NK-92 treated with Interleukin-12 subunit alpha and Interleukin-12 subunit beta, amount 100 ng/mL, for 24 hours (cell line): ENCODE data around the gene PITRM1.

Experiments
- DNase-seq: peaks from one replicate; lab custom pipeline; 2025; lab: John Stamatoyannopoulos, UW

The PITRM1 gene

DNA sequence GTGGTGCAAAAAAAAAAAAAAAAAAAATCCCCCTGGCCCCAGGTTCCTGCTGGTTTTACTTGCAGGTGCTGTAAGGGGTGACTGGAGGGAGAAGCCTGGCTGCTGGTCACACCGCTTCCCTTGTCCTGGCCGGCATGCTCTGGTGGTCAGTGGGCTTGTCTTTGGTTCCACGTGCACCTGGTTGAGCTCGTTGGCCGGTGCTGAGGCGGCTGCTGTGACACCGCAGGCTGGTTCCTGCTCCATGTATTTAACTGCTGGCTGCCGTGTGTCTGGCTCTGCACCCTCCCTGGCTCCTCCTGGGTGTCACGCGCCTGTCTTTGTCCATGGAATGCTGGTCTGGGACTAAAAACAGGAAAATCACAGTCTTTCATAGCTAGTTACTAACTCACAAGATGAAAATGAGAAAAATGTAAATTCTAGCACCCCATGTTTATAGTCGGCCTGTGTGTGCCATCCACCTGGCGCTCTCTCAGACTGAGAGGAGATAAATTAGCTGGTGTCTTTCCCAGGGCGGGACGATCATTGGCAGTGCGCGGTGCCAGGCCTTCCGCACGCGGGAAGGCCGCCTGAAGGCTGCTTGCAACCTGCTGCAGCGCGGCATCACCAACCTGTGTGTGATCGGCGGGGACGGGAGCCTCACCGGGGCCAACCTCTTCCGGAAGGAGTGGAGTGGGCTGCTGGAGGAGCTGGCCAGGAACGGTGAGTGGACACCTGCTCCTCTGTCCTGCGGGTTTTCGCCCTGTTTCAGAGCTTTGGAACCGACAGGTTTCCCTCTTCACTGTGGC, 71.5 kb downstream of the PITRM1 start:
- no peak for DNase-seq

DNA sequence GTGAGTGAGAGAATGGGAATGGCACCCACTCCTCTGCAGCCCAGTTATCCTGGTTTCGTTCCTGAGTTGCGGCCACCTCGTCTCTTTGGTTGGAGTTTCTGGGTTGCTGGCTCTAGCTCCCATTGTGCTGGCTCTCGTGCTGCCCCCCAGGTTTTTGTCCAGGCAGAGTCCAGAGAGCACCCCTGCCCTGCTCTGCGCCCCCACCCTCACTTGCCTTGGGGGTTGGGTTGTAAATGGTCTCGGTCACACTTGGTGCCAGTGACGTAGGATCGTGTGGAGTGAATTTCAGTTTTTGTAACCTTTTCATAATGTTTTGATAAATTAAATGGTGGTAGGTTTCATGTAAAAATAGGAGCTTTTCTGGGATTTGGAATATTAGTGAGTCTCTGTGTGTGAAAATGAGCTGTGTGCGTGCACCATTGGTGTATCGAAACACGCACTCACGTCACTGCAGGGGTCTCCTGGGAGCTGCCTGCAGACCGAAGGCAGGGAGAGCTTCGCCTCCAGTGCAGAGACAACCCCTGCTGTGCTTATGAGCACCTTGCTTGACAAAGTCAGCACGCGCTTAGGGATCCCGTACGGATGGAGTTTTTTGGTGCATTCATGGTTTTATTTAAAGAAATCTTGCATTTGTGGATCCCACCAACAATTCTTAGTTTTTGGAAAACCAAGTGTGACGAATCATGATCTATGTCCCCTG, 72.3 kb downstream of the PITRM1 start:
- DNase-seq: no peak

GRCh38 chr10:3099291-3100092, 73.1 kb downstream of the PITRM1 start:
- no peak for DNase-seq

DNA sequence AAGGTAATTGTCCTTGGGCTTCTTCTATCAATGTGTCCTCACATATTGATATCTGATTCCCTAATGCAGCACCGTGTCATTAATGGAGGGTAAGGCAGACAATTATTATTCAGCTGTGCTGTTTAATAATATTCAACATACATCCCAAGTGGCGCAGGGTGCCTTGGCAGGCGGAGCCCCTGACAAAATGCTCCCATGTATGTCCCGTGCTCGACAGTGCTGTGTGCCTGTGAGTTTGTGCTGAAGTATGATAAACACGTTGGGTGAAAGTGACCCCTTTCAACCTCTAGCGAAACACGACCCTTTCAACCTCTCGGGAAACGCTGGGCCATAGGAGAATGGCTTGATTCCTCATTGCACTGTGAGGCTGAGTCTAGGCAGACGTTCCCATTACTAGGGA, 73.9 kb downstream of the PITRM1 start:
- DNase-seq: no peak

DNA sequence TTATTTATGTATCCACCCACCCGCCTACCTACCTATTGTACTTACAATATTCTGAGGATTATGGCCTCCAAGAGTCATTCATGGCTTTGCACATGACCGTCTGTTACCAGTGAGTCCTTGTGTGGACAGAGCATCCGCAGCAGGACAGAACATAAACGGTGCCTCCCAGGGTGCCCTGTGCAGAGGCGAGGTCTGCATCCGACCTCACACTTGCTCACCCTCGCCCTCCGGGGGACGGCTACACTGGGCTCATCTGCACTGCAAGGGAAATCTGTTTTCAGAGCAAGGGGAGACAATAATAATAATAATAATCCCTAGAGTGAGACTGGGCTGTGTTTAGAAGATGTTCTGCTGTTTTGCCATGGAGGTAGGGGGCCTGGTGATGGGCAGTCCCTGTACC, 75.4 kb downstream of the PITRM1 start:
- no peak for DNase-seq

GRCh38 chr10:3096149-3096548, 76.4 kb downstream of the PITRM1 start:
- no peak for DNase-seq

GRCh38 chr10:3095373-3096139, 77.0 kb downstream of the PITRM1 start:
- DNase-seq: no peak

- no peak for DNase-seq
Measured at GRCh38 chr10:3094609-3095036, 78.0 kb downstream of the PITRM1 start.

- DNase-seq: no peak
Measured at GRCh38 chr10:3093996-3094395, 78.6 kb downstream of the PITRM1 start.

DNA sequence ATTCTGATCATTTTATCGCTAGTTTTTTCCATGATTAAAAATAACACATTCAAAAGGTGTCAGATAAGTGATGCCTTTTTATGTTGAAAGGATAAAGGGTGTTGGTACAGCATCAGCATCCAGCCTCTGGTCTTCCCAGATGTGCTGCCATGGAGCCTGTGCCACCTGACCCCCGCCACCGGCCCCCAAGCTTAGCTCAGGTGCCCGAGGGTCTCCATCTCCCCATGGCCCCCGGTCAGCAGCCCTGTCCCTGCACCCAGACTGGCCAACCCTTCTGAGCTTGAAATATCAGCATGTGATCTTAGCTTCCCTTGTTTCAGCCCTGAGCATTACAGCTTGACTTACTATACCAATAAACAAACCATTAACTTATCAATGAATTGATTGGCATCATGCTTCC, 80.7 kb downstream of the PITRM1 start:
- DNase-seq: no peak

DNA sequence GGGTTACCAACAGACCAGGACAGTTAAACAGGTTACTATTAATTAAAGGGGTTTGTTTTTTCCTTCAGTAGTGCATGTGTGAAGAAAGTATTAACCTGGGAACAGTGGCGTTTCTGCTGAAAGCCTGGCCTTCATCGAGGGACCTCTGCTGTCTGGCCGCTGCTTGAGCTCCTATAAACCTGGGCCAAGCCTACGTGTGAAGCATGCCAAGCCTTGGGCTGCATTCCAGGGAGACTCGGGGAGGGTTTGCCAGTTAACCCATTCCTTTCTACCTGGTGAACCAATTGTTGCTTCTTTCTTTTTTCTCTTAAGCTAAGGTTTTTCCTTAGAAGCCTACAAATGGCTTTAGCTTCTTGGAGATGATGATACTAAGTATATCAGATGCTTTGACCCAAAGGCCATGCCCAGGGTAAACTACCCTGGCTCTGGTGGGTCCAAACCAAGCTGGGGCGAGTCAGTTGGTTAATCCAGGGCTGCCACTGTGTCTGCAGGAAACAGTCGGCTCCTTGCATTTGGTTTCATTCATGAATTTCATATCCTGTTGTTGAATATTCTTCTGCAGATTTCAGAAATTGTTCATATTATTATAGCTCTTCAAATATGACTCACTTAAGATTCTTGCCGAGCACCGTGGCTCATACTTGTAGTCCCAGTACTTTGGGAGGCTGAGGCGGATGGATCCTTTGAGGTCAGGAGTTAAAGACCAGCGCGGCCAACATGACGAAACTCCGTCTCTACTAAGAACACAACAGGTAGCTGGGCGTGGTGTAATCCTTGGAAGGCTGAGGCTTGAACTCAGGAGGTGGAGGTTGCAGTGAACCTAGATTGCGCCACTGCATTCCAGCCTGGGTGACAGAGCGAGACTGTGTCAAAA, 81.4 kb downstream of the PITRM1 start:
- DNase-seq: no peak

GRCh38 chr10:3090388-3090787, 82.2 kb downstream of the PITRM1 start:
- no peak for DNase-seq
